GM18951 (cell line): ENCODE results near the gene FSIP2.

Source experiments
- POLR2A ChIP-seq: IDR thresholded peaks from 4 replicates; pipeline ENCODE4 v1.6.1; 2011; ENCODE audit warnings: mild to moderate bottlenecking; ENCODE audit not compliant: insufficient read length, insufficient read depth; ENCODE audit errors: extremely low read depth
- in situ Hi-C: fragments of 300-500 bp; cut with MboI; formaldehyde crosslinking; loops from one replicate; pipeline ENCODE4 v1.12.0; 2022; ENCODE audit warnings: low sequenced_read_pairs, mixed read lengths, inconsistent platforms; ENCODE audit not compliant: unreplicated experiment

Gene FSIP2

GRCh38 chr2:185785851-185786473 is 47.4 kb downstream of the FSIP2 start:
- no peak for TF ChIP-seq POLR2A
- in situ Hi-C loops: no loop called here

GRCh38 chr2:185787227-185788145 is 48.9 kb downstream of the FSIP2 start:
- in situ Hi-C loops: no loop called here
- TF ChIP-seq POLR2A: no peak

- TF ChIP-seq POLR2A: no peak
- in situ Hi-C loops: no loop called here
Observed at GRCh38 chr2:185790361-185790760, 51.8 kb downstream of the FSIP2 start.

GRCh38 chr2:185793532-185794345 is 55.1 kb downstream of the FSIP2 start:
- in situ Hi-C loops: no loop called here
- TF ChIP-seq POLR2A: no peak

GRCh38 chr2:185796758-185797157 is 58.2 kb downstream of the FSIP2 start:
- TF ChIP-seq POLR2A: no peak
- in situ Hi-C loops: no loop called here

- in situ Hi-C loops: no loop called here
- TF ChIP-seq POLR2A: no peak
Observed at GRCh38 chr2:185802926-185803325, 64.3 kb downstream of the FSIP2 start.

- in situ Hi-C loops: no loop called here
Observed at GRCh38 chr2:185806783-185807182, 68.2 kb downstream of the FSIP2 start.

GRCh38 chr2:185807351-185807750 is 68.7 kb downstream of the FSIP2 start:
- in situ Hi-C loops: no loop called here

More at GRCh38 chr2:185806783-185807182, 68.2 kb downstream of the FSIP2 start:
- TF ChIP-seq POLR2A: no peak

GRCh38 chr2:185811580-185811979 is 73.0 kb downstream of the FSIP2 start:
- no peak for TF ChIP-seq POLR2A
- in situ Hi-C loops: no loop called here

More at GRCh38 chr2:185807351-185807750, 68.7 kb downstream of the FSIP2 start:
- no peak for TF ChIP-seq POLR2A

GRCh38 chr2:185813707-185814106 is 75.1 kb downstream of the FSIP2 start:
- in situ Hi-C loops: no loop called here
- no peak for TF ChIP-seq POLR2A

GRCh38 chr2:185817991-185818390 is 79.4 kb downstream of the FSIP2 start:
- in situ Hi-C loops: no loop called here
- no peak for TF ChIP-seq POLR2A

- in situ Hi-C loops: no loop called here
- no peak for TF ChIP-seq POLR2A
Observed at GRCh38 chr2:185821467-185821866, 82.9 kb downstream of the FSIP2 start.

- TF ChIP-seq POLR2A: no peak
- in situ Hi-C loops: no loop called here
Observed at GRCh38 chr2:185823773-185824172, 85.2 kb downstream of the FSIP2 start.
